ENCODE data around the gene XDH.

- TF ChIP-seq CTCF (conservative IDR thresholded peaks at IDR 0.05) = no peak
- TF ChIP-seq EZH2 (IDR thresholded peaks at IDR 0.05; ENCODE audit: low read depth) = no peak
Measured at GRCh38 chr2:31302940-31303563, 111.5 kb downstream of the XDH start.
